Brain microvascular endothelial cell (primary cell): ENCODE data around the gene HIRA.

Experiments used
- DNase-seq: peaks from one replicate; pipeline ENCODE4 v3.0.0-alpha.2; 2020
- H3K27ac ChIP-seq: fragments of 250-450 bp; sonication (Bioruptor Pico); 2 replicates; pipeline ENCODE4 v1.5.1; 2020; ENCODE audit warnings: mild to moderate bottlenecking, moderate library complexity
- H3K27me3 ChIP-seq: fragments of 250-450 bp; sonication (Bioruptor Pico); replicated peaks from 2 replicates; pipeline ENCODE4 v1.5.1; 2020; ENCODE audit warnings: mild to moderate bottlenecking
- H3K36me3 ChIP-seq: fragments of 250-450 bp; sonication (Bioruptor Pico); replicated peaks from 2 replicates; pipeline ENCODE4 v1.5.1; 2020; ENCODE audit warnings: mild to moderate bottlenecking
- H3K4me3 ChIP-seq: 2 replicates; pipeline ENCODE4 v1.5.1; 2011; ENCODE audit warnings: low read depth, mild to moderate bottlenecking, control low read depth, low read length, moderate library complexity
- in situ Hi-C: cut with HindIII; loops from 2 replicates; pipeline ENCODE4 v1.10.0; 2017; ENCODE audit warnings: low sequenced_read_pairs, low pct_ligation_motif_present
- TF ChIP-seq, protein P1 (sequence below): IDR thresholded peaks from 2 replicates; pipeline ENCODE4 v1.5.1; 2011; ENCODE audit warnings: low read depth, mild to moderate bottlenecking, moderate library complexity, low read length, control low read depth, inconsistent platforms; ENCODE audit errors: missing control alignments

The HIRA gene

DNA sequence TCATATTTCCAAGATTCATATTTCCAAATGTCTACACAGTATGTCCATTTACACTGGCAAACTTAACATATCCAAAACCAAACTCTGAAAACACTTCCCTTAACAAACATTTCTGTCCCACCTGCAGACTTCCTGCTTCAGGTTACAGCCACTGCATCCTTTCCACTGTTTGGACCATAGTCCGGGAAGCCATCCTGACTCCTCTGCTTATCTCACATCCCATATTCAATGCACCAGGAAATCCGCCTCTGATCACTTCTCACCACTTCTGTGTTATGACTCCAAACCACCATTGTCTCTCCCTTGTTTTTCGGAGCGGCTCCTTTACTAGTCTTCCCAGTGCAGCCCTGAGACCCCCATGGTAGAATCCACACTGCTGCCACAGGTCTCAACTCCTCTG is 30.1 kb downstream of the HIRA start:
- Histone ChIP-seq H3K4me3 (no peak overlapping the region), H3K27ac (no peak overlapping the region), H3K27me3 (no peaks in the 10 kb centered on the region), H3K36me3 (peaks cover 62% of the 10 kb centered on the region)
- in situ Hi-C loops: no loop called here
- no peak for DNase-seq
- TF ChIP-seq, protein P1, sequence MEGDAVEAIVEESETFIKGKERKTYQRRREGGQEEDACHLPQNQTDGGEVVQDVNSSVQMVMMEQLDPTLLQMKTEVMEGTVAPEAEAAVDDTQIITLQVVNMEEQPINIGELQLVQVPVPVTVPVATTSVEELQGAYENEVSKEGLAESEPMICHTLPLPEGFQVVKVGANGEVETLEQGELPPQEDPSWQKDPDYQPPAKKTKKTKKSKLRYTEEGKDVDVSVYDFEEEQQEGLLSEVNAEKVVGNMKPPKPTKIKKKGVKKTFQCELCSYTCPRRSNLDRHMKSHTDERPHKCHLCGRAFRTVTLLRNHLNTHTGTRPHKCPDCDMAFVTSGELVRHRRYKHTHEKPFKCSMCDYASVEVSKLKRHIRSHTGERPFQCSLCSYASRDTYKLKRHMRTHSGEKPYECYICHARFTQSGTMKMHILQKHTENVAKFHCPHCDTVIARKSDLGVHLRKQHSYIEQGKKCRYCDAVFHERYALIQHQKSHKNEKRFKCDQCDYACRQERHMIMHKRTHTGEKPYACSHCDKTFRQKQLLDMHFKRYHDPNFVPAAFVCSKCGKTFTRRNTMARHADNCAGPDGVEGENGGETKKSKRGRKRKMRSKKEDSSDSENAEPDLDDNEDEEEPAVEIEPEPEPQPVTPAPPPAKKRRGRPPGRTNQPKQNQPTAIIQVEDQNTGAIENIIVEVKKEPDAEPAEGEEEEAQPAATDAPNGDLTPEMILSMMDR: no peak

DNA sequence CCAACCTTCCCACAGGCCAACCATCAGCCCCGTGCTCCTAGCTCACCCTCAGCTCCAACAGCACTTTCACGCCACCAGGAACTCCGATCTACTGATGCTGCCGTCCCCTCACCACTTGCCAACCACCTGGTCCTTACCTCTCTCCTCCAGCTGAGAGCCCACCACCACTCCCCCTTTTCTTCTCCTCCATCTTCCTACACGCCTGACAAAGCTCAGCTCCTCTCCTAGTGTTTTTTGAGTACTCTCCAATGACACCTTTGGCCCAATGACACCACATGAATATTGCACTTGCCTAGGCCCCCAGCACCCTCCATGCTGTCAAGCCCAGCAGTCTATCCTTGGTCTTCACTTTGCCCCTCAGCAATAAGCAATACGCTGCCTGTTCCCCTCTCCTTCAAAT is 30.7 kb downstream of the HIRA start:
- TF ChIP-seq, protein P1: no peak
- peaks cover 62% of the 10 kb centered on the region for H3K36me3 ChIP-seq
- H3K27me3 ChIP-seq: no peaks in the 10 kb centered on the region
- no peak overlapping the region for H3K27ac ChIP-seq
- no peak for DNase-seq
- in situ Hi-C loops: no loop called here
- H3K4me3 ChIP-seq: no peak overlapping the region

DNA sequence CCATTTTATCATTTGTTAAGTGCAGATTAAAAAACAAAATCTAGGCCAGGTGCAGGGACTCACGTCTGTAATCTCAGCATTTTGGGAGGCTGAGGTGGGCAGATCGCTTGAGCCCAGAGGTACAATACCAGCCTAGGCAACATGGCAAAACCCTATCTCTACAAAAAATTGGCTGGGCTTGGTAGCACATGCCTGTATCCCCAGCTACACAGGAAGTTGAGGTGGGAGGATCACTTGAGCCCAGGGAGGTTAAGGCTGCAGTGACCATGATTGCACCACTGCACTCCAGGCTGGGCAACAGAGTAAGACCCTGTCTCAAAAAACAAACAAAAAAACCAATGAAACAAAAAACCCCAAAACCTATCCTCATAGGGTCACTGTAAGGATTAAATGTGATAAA is 32.9 kb downstream of the HIRA start:
- no peak for DNase-seq
- no peak overlapping the region for H3K4me3 ChIP-seq
- TF ChIP-seq, protein P1: no peak
- H3K27me3 ChIP-seq: no peaks in the 10 kb centered on the region
- no peak overlapping the region for H3K27ac ChIP-seq
- in situ Hi-C loops: no loop called here
- peaks cover 64% of the 10 kb centered on the region for H3K36me3 ChIP-seq

DNA sequence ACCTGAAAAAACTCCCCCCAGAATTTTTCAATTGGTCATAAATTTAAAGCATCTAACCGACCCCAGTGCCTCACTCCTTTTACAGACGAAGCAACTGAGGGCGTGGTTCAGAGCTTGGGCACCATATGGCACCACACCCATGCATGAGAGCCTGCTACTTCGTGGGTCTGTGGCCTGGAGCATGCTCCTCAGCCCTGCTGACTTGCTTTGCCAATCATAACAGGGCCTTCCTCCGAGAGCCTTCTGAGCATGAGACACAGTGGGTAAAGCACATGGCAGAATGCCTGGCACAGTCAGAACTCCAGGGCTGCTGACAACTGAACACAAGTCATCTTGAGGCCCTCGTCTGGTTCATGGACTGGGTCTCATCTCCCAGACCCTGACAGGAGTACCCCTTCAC is 33.3 kb downstream of the HIRA start:
- TF ChIP-seq, protein P1: no peak
- H3K4me3 ChIP-seq: no peak overlapping the region
- peaks cover 68% of the 10 kb centered on the region for H3K36me3 ChIP-seq
- no peak for DNase-seq
- in situ Hi-C loops: no loop called here
- H3K27ac ChIP-seq: no peak overlapping the region
- H3K27me3 ChIP-seq: no peaks in the 10 kb centered on the region

DNA sequence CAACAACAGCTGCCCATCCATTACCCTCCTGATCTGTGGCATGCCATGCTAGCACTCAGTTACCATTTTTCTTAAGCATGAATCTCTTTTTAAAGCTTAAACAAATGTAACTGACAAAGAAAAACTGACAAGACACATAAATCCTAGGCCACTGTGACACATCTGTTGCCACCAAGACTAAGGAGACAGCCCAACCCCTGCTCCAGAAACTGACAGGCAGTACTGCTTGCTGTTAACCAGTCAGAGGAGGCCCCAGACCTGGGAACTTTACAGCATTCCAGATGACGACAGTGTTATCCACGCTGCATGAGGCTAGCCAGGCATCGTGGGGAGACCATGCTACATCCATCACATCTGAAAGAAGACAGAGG is 33.8 kb downstream of the HIRA start:
- no peak for DNase-seq
- Histone ChIP-seq H3K36me3 (peaks cover 71% of the 10 kb centered on the region), H3K27me3 (no peaks in the 10 kb centered on the region), H3K4me3 (no peak overlapping the region), H3K27ac (no peak overlapping the region)
- TF ChIP-seq, protein P1: no peak
- in situ Hi-C loops: no loop called here

DNA sequence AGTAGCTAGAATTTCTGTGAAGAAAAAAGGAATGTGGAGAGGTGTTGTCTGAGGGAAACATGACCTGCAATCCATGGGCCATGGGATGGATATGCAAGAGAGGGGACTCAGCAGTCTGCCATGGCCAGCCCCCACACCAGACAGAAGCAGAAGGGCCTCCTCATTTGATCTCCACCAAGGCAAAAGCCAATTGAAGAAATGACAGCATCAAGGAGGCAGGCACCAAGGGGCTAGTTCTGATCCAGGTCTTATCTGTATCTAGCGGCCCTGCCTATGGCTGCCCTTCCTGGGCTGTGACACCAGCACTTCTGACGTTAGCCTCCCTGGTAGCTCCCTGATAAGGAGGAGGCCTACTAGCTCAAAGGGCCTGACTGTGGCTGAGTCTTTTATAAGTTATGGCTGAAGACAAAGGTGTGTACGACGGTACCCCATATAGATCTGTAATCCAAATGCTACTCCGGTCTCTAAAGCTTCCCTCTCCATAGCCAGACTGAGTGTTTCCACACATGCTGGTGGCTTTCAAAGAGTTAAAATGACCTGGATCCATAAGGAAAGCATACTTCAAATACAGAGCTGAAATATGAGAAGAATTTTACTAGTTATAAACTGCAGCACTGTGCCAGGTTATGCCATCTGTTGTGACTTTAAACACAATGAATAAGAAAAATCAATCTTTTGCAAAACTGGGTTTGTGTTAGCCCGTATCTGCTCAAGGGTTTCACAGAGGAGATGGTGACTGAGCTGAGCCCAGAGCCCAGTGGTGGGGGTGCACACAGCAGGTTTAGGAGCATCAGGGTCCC is 34.4 kb downstream of the HIRA start:
- Histone ChIP-seq H3K36me3 (peaks cover 73% of the 10 kb centered on the region), H3K27ac (peak overlapping the region; percentile 19), H3K27me3 (no peaks in the 10 kb centered on the region), H3K4me3 (no peak overlapping the region)
- in situ Hi-C loops: no loop called here
- TF ChIP-seq, protein P1: no peak
- DNase-seq: no peak
